GM12878 (cell line): Measurements from ENCODE around the gene NRN1L.

Source experiments
- CBX5 ChIP-seq: sonication (generic); IDR thresholded peaks from 2 replicates; pipeline ENCODE4 v1.6.1; 2016; ENCODE audit warnings: low read depth, moderate library complexity, mild to moderate bottlenecking, inconsistent platforms
- CHD2 ChIP-seq: IDR thresholded peaks from 2 replicates; pipeline ENCODE4 v1.6.1; 2011; ENCODE audit warnings: low read depth, low read length, improper control_type of control experiment, borderline replicate concordance
- EZH2 ChIP-seq: IDR thresholded peaks from 2 replicates; pipeline ENCODE4 v1.6.1; 2012; ENCODE audit warnings: low read depth, mild to moderate bottlenecking, control low read depth, inconsistent platforms, low read length, borderline replicate concordance; ENCODE audit not compliant: control insufficient read depth
- MEF2A ChIP-seq: IDR thresholded peaks from 2 replicates; pipeline ENCODE4 v1.6.1; 2011; ENCODE audit warnings: low read depth, mild to moderate bottlenecking, low read length, moderate library complexity; ENCODE audit not compliant: insufficient read depth
- NFYB ChIP-seq: IDR thresholded peaks from 2 replicates; pipeline ENCODE4 v1.6.1; 2011; ENCODE audit warnings: low read depth, mild to moderate bottlenecking, low read length, improper control_type of control experiment, moderate library complexity; ENCODE audit not compliant: insufficient read depth
- POU2F2 ChIP-seq: IDR thresholded peaks from 3 replicates; pipeline ENCODE4 v1.6.1; 2011; ENCODE audit warnings: low read depth, mild to moderate bottlenecking, low read length, borderline replicate concordance
- SIN3A ChIP-seq: IDR thresholded peaks from 2 replicates; pipeline ENCODE4 v1.6.1; 2012; ENCODE audit warnings: low read depth, low read length, improper control_type of control experiment
- SMARCA5 ChIP-seq: fragments of 450-650 bp; IDR thresholded peaks from 2 replicates; pipeline ENCODE4 v1.6.1; 2017; ENCODE audit warnings: mild to moderate bottlenecking
- TAF1 ChIP-seq: IDR thresholded peaks from 2 replicates; pipeline ENCODE4 v1.6.1; 2011; ENCODE audit warnings: mild to moderate bottlenecking, low read depth, low read length, borderline replicate concordance
- ZNF24 ChIP-seq: fragments of 450-650 bp; IDR thresholded peaks from 2 replicates; pipeline ENCODE4 v1.6.1; 2017; ENCODE audit warnings: antibody characterized with exemption, mild to moderate bottlenecking
- TF ChIP-seq, protein P1 (sequence below): fragments of 450-650 bp; IDR thresholded peaks from 2 replicates; pipeline ENCODE4 v1.6.1; 2017; ENCODE audit warnings: mild to moderate bottlenecking
- TF ChIP-seq, protein P2 (sequence below): fragments of 450-650 bp; conservative IDR thresholded peaks from 2 replicates; pipeline ENCODE4 v1.6.1; 2017; ENCODE audit warnings: mild to moderate bottlenecking, moderate library complexity
- TF ChIP-seq, protein P3 (sequence below), 3 experiments: IDR thresholded peaks in 2 of 3; conservative IDR thresholded peaks in 1 of 3; 2 replicates each; pipeline ENCODE4 v1.5.1; 2011; ENCODE audit warnings: low read depth in 3 of 3, low read length in 3 of 3, mild to moderate bottlenecking in 3 of 3, control low read depth in 2 of 3, moderate library complexity in 2 of 3, inconsistent platforms in 1 of 3, mixed read lengths in 1 of 3; ENCODE audit not compliant: control insufficient read depth in 2 of 3, insufficient read depth in 1 of 3; ENCODE audit errors: extremely low read depth in 1 of 3
- TF ChIP-seq, protein P4 (sequence below): IDR thresholded peaks from 2 replicates; pipeline ENCODE4 v1.6.1; 2012; ENCODE audit warnings: mild to moderate bottlenecking, low read depth, low read length

GRCh38 chr16:67848118-67848517 is 36.6 kb upstream of the NRN1L start:
- no peak for TF ChIP-seq CHD2
- no peak for TF ChIP-seq SIN3A
- TF ChIP-seq MEF2A = no peak
- TF ChIP-seq, protein P1, sequence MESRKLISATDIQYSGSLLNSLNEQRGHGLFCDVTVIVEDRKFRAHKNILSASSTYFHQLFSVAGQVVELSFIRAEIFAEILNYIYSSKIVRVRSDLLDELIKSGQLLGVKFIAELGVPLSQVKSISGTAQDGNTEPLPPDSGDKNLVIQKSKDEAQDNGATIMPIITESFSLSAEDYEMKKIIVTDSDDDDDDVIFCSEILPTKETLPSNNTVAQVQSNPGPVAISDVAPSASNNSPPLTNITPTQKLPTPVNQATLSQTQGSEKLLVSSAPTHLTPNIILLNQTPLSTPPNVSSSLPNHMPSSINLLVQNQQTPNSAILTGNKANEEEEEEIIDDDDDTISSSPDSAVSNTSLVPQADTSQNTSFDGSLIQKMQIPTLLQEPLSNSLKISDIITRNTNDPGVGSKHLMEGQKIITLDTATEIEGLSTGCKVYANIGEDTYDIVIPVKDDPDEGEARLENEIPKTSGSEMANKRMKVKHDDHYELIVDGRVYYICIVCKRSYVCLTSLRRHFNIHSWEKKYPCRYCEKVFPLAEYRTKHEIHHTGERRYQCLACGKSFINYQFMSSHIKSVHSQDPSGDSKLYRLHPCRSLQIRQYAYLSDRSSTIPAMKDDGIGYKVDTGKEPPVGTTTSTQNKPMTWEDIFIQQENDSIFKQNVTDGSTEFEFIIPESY = no peak
- no peak for TF ChIP-seq TAF1
- no peak for TF ChIP-seq POU2F2
- TF ChIP-seq, protein P2, sequence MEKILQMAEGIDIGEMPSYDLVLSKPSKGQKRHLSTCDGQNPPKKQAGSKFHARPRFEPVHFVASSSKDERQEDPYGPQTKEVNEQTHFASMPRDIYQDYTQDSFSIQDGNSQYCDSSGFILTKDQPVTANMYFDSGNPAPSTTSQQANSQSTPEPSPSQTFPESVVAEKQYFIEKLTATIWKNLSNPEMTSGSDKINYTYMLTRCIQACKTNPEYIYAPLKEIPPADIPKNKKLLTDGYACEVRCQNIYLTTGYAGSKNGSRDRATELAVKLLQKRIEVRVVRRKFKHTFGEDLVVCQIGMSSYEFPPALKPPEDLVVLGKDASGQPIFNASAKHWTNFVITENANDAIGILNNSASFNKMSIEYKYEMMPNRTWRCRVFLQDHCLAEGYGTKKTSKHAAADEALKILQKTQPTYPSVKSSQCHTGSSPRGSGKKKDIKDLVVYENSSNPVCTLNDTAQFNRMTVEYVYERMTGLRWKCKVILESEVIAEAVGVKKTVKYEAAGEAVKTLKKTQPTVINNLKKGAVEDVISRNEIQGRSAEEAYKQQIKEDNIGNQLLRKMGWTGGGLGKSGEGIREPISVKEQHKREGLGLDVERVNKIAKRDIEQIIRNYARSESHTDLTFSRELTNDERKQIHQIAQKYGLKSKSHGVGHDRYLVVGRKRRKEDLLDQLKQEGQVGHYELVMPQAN = no peak
- TF ChIP-seq, protein P3, sequence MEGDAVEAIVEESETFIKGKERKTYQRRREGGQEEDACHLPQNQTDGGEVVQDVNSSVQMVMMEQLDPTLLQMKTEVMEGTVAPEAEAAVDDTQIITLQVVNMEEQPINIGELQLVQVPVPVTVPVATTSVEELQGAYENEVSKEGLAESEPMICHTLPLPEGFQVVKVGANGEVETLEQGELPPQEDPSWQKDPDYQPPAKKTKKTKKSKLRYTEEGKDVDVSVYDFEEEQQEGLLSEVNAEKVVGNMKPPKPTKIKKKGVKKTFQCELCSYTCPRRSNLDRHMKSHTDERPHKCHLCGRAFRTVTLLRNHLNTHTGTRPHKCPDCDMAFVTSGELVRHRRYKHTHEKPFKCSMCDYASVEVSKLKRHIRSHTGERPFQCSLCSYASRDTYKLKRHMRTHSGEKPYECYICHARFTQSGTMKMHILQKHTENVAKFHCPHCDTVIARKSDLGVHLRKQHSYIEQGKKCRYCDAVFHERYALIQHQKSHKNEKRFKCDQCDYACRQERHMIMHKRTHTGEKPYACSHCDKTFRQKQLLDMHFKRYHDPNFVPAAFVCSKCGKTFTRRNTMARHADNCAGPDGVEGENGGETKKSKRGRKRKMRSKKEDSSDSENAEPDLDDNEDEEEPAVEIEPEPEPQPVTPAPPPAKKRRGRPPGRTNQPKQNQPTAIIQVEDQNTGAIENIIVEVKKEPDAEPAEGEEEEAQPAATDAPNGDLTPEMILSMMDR (IDR thresholded peaks at IDR 0.05 in 2 of 3, conservative IDR thresholded peaks at IDR 0.05 in 1 of 3; ENCODE audit: control insufficient read depth in 2 of 3, extremely low read depth in 1 of 3, insufficient read depth in 1 of 3, low read depth in 3 of 3, low read length in 3 of 3) = no peak
- TF ChIP-seq, protein P4, sequence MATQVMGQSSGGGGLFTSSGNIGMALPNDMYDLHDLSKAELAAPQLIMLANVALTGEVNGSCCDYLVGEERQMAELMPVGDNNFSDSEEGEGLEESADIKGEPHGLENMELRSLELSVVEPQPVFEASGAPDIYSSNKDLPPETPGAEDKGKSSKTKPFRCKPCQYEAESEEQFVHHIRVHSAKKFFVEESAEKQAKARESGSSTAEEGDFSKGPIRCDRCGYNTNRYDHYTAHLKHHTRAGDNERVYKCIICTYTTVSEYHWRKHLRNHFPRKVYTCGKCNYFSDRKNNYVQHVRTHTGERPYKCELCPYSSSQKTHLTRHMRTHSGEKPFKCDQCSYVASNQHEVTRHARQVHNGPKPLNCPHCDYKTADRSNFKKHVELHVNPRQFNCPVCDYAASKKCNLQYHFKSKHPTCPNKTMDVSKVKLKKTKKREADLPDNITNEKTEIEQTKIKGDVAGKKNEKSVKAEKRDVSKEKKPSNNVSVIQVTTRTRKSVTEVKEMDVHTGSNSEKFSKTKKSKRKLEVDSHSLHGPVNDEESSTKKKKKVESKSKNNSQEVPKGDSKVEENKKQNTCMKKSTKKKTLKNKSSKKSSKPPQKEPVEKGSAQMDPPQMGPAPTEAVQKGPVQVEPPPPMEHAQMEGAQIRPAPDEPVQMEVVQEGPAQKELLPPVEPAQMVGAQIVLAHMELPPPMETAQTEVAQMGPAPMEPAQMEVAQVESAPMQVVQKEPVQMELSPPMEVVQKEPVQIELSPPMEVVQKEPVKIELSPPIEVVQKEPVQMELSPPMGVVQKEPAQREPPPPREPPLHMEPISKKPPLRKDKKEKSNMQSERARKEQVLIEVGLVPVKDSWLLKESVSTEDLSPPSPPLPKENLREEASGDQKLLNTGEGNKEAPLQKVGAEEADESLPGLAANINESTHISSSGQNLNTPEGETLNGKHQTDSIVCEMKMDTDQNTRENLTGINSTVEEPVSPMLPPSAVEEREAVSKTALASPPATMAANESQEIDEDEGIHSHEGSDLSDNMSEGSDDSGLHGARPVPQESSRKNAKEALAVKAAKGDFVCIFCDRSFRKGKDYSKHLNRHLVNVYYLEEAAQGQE = no peak
- no peak for TF ChIP-seq CBX5
- no peak for TF ChIP-seq SMARCA5
- no peak for TF ChIP-seq EZH2
- no peak for TF ChIP-seq NFYB
- no peak for TF ChIP-seq ZNF24
